A549 (cell line): Measurements from ENCODE around the gene KLF9.

Experiments
- CHD2 ChIP-seq: fragments of 150-350 bp; IDR thresholded peaks from 2 replicates; pipeline ENCODE4 v1.6.1; 2014; ENCODE audit warnings: low read length; ENCODE audit not compliant: partially characterized antibody
- CTCF ChIP-seq: fragments of >200 bp; sonication (Bioruptor Twin); formaldehyde crosslinking; IDR thresholded peaks from 3 replicates; pipeline ENCODE4 v1.5.1; 2016
- KDM1A ChIP-seq: fragments of 200-600 bp; sonication (generic); IDR thresholded peaks from 2 replicates; pipeline ENCODE4 v1.6.1; 2016; ENCODE audit warnings: low read depth, mild to moderate bottlenecking
- POLR2A ChIP-seq: IDR thresholded peaks from 2 replicates; pipeline ENCODE4 v1.6.1; 2012; ENCODE audit warnings: mild to moderate bottlenecking, low read length
- ZFP36 ChIP-seq: fragments of 450-650 bp; IDR thresholded peaks from 2 replicates; pipeline ENCODE4 v1.6.1; 2014; ENCODE audit warnings: borderline replicate concordance; ENCODE audit not compliant: partially characterized antibody

- no peak for TF ChIP-seq CTCF
- TF ChIP-seq KDM1A, result no peak
- TF ChIP-seq CHD2, result no peak
- TF ChIP-seq ZFP36, result no peak
- no peak for TF ChIP-seq POLR2A
These were observed 5.2 kb downstream of the KLF9 start for GRCh38 chr9:70409280-70409679.
